Ramos (cell line): ENCODE results near the gene FAM20B.
"Not testable (repeated sequence)": the region's sequence is repeated elsewhere in the genome, so short reads cannot be mapped to it uniquely, and the experiment has no call there.

Experiments used
- in situ Hi-C: fragments of 300-500 bp; cut with MboI; formaldehyde crosslinking; loops from one replicate; pipeline ENCODE4 v1.14.3; 2022; ENCODE audit warnings: low sequenced_read_pairs; ENCODE audit not compliant: unreplicated experiment

The FAM20B gene

DNA sequence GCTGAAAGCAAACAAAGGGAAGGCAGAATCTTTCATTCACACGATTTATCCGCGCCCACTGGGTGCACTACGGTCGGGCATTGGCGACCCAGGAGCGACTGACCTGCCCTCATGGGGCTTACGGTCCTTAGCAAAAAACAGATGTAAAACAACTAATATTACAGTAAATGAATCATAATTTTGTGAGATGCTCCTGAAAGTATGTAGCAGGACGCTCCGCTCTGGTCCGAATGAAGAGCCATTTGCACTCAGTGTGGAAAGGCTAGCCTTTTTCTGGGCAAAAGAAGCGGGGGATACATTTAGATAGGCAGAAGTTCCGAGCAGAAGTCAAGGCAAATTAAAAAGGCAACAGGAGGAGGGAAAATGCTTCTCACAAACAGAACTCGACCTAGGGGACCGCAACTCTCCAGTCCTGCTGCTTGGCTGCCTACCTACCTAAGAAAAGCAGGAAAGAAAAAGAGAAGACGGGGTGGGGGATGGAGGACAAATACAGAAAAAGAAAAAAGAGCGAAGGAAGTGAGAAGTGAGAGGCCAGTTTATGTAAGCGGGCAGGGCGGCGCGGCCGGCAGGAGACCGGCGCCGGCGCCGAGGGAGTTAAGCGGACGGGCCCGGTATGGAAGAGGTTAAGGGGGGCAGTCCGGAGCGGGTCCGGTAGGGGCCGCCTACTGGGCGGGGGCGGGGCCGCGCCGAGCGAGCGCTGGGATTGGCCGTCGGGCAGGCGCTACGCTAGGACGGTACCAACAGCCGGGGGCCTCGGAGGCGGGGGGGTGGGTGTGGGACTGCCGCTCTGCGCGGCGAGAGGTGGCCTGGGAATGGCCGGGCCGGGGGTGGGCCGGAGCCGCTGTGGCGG is at the start of gene FAM20B:
Gene FAM20B (plus strand): TSS at position 770 of the 850 bp plus-strand sequence. CDS start 17,954 bp downstream, outside the sequence.
- in situ Hi-C loops = no loop called here

DNA sequence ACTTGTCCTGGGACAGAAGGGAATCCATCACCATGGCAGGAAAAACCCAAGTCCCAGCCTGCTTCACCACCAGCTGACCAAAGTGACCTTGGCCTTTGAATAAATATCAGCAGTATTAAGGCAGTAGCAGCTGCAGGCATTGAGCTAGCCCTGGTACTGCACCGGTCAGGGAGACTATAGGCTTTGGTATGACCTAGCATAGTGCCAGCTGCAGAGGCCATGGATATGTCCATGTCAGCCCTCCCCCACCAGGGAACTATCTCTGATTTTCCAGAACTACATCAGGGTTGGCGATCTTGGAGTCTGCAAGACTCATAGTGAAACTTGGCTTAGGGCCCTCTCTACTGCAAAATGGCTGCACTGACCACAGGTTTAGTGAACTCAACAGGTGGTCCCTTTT is 49.2 kb upstream of the FAM20B start:
- in situ Hi-C loops = no loop called here

GRCh38 chr1:178986204-178986603 is 39.5 kb upstream of the FAM20B start:
- in situ Hi-C loops = no loop called here

DNA sequence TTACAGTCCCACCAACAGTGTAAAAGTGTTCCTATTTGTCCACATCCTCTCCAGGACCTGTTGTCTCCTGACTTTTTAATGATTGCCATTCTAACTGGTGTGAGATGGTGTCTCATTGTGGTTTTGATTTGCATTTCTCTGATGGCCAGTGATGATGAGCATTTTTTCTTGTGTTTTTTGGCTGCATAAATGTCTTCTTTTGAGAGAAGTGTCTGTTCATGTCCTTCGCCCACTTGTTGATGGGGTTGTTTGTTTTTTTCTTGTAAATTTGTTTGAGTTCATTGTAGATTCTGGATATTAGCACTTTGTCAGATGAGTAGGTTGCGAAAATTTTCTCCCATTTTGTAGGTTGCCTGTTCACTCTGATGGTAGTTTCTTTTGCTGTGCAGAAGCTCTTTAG is 37.5 kb upstream of the FAM20B start:
- in situ Hi-C loops = not testable (repeated sequence)

DNA sequence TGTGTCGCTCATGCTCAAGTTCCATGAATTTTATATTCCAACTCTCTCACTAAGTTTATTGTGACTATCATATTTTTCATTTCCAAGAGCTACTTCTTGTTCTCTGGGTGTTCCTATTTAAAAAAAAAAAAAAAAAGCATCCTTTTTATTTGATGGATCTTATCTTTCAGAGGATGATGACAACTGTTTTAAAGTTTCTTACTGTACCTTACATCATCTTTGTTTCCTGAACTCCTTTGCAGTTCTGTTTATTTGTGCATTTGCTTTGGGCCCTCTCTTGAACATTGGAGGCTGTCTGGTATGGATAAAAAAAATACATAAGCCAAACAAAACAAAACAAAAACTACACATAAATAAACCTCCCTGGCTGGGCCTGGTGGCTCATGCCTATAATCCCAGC is 32.1 kb upstream of the FAM20B start:
- in situ Hi-C loops = no loop called here

GRCh38 chr1:178997428-178997827 is 28.3 kb upstream of the FAM20B start:
- in situ Hi-C loops = no loop called here

DNA sequence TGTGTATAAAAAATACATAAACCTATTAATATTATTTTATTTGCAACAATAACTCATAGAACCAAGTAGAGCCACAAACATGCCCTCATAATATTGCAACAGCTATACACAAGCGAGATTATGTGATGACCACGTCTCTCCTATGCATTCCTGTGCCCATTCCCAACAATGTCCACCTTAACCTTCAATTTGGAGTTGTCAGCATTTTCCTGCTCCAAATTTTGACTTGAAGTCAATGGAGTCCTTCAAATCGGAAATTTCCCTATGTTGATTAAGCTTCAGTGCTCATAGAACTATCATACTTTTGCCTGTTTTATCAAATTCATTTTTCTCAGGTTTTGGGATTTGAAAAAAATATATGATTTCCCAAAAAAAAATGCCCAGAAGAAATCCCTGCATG is 27.4 kb upstream of the FAM20B start:
- in situ Hi-C loops = no loop called here

DNA sequence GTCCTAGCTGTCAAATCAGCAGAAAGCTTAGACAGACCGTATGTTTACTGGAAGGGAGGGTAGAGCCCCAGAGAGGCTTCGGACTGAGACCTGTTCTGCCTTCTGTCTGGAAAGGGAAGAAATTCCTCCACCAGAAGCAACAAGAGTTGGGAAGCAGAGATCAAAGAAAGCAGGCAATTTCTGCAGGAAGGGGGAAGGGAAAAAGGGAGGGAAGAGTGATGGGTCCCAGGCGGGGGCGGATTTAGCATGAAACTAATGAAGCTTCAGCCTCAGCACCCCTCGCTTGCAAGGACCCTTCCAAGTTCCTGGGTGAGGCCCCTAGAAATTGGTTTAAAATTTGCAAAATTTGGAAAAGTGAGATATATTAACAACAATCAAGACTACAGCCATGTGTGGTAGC is 26.6 kb upstream of the FAM20B start:
- in situ Hi-C loops = no loop called here

- in situ Hi-C loops = loop anchor here (25.0 kb wide), 2 partner anchors 239 to 689 kb away; no protein-coding TSS in a partner anchor
Measured at GRCh38 chr1:179001451-179001850, 24.2 kb upstream of the FAM20B start.

GRCh38 chr1:179002064-179002463 is 23.6 kb upstream of the FAM20B start:
- in situ Hi-C loops = loop anchor here (25.0 kb wide), 2 partner anchors 240 to 690 kb away; no protein-coding TSS in a partner anchor

DNA sequence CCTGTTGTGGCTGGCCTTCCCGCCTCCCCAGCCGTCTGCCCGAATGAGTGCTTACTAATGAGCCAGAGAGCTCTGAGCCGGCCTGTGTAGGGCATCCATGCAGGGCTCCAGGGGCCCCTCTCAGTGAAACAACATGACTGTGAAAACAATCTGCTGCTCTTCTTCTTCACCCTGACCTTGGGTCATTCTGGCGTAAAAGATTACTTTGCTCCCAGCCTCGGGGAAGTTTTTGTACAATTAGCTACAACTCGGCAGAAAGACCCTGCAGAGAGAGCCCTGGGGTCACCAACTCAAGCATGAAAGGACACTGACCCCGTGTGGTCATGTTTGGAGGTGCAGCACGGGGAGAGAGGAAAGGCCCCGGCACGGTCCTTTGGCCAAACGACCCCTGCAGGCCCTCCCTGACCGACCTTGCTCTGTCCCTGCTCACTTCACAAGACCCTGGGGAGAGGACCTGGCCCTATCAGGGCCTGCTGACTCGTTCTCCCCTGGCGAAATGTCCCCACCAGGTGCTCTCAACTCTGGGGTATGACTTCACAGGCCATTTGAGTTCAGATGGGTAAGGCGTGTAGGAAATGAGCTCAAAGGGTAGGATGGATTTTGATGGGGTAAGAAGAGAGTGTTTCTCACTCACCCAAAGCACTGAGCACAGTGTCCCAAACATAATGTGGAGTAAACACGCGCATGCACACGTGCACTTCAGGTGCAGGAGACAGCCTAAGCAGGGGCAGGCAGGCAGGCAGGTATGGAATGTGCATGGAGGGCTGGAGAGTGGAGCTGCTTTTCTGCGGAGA is 22.9 kb upstream of the FAM20B start:
- in situ Hi-C loops = loop anchor here (25.0 kb wide), 2 partner anchors 240 to 690 kb away; no protein-coding TSS in a partner anchor

- in situ Hi-C loops = loop anchor here (25.0 kb wide), 2 partner anchors 241 to 691 kb away; no protein-coding TSS in a partner anchor
Measured at GRCh38 chr1:179003512-179004066, 22.1 kb upstream of the FAM20B start.

- in situ Hi-C loops = loop anchor here (5.0 to 25.0 kb wide), 3 partner anchors 245 to 695 kb away; no protein-coding TSS in a partner anchor
Measured at GRCh38 chr1:179007233-179007632, 18.5 kb upstream of the FAM20B start.

DNA sequence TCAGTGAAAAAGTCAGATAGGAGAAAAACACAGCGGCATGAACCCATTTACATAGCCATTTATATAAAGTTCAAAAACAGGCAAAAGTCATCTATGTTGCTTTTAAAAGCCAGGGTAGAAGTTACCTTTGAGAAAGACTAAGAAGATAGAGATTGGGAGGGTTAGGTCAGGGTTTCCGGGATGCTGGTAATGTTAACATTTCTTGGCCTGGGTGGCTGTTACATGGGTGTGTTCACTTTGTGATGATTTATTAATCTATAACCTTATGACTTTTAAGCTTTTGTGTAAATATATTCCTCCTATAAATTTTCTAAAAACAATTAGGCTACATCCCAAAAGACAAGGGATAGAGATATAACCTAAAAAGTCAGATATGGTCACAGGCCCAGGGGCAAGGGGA is 15.0 kb upstream of the FAM20B start:
- in situ Hi-C loops = loop anchor here (25.0 kb wide), 2 partner anchors 248 to 698 kb away; no protein-coding TSS in a partner anchor

DNA sequence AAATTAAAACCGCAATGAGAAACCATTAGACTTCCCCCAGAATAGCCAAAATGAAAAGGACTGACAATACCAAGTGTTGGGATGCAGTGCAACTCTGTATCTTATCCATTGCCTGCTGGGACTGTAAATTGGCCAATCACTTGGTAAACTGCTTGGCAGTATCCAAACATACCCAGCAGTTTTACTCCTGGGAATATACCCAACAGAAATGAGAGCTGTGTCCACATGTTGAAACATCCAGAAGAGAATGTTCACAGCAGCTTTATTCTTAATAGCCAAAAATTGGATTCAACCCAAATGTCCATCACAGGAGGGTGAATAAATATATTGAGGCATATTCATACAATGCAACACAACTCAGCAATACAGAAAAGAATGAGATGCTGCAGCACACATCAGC is 13.7 kb upstream of the FAM20B start:
- in situ Hi-C loops = loop anchor here (25.0 kb wide), 2 partner anchors 250 to 700 kb away; no protein-coding TSS in a partner anchor

- in situ Hi-C loops = loop anchor here (25.0 kb wide), 2 partner anchors 252 to 702 kb away; no protein-coding TSS in a partner anchor
Measured at GRCh38 chr1:179014123-179014522, 11.6 kb upstream of the FAM20B start.

GRCh38 chr1:179015396-179015795 is 10.3 kb upstream of the FAM20B start:
- in situ Hi-C loops = loop anchor here (25.0 kb wide), 2 partner anchors 253 to 703 kb away; no protein-coding TSS in a partner anchor

- in situ Hi-C loops = loop anchor here (25.0 kb wide), 2 partner anchors 255 to 705 kb away; no protein-coding TSS in a partner anchor
Measured at GRCh38 chr1:179016706-179017382, 8.8 kb upstream of the FAM20B start.
